Measurements from ENCODE around the gene GALNT17. TPM values are rescaled to one million over a fixed set of nuclear protein-coding genes. Genes with fewer than 3 reads are reported as not detected.

GALNT17 gene
- total RNA-seq, 1 experiment from 2014 or later, result not detected

GRCh38 chr7:71362240-71362639 lies 230.3 kb downstream of the GALNT17 start:
- Histone ChIP-seq H3K4me3 (no peak overlapping the region), H3K79me2 (ENCODE audit: low read depth) (no peaks in the 10 kb centered on the region), H3K4me1 (replicated peaks; ENCODE audit: insufficient read depth) (no peaks in the 10 kb centered on the region), H3F3A (ENCODE audit: insufficient read depth, low read depth) (no peaks in the 10 kb centered on the region), H3K36me3 (ENCODE audit: low read depth) (no peaks in the 10 kb centered on the region), H3K9me2 (ENCODE audit: insufficient read depth) (no peaks in the 10 kb centered on the region), H4K20me1 (ENCODE audit: insufficient read depth) (no peaks in the 10 kb centered on the region), H2AFZ (no peak overlapping the region), H3K27me3 (ENCODE audit: insufficient read depth, low read depth) (peaks cover 75% of the 10 kb centered on the region), H3K4me2 (no peak overlapping the region), H3K9me3 (ENCODE audit: insufficient read depth, low read depth) (no peaks in the 10 kb centered on the region), H3K27ac (no peak overlapping the region)
- TF ChIP-seq EZH2 (IDR thresholded peaks at IDR 0.05; ENCODE audit: low read depth) (no peak), CTCF (conservative IDR thresholded peaks at IDR 0.05) (no peak)
- DNase-seq, result no peak
- intact Hi-C loops (cut with micrococcal nuclease; ENCODE audit: unreplicated experiment), result no loop called here
- ChIA-PET POLR2A (ENCODE audit: unreplicated experiment) (no interaction called here), CTCF (no interaction called here)
- no TSS peak for BruUV-seq (replicated peaks)

- no peaks in the 10 kb centered on the region for H3K4me1 ChIP-seq (replicated peaks; ENCODE audit: insufficient read depth)
- H3K9me3 ChIP-seq (ENCODE audit: insufficient read depth, low read depth), result no peaks in the 10 kb centered on the region
- ChIA-PET CTCF (no interaction called here), POLR2A (ENCODE audit: unreplicated experiment) (no interaction called here)
- no peaks in the 10 kb centered on the region for H3K9me2 ChIP-seq (ENCODE audit: insufficient read depth)
- no peak for TF ChIP-seq CTCF (conservative IDR thresholded peaks at IDR 0.05)
- TF ChIP-seq EZH2 (IDR thresholded peaks at IDR 0.05; ENCODE audit: low read depth), result no peak
- no peaks in the 10 kb centered on the region for H3K79me2 ChIP-seq (ENCODE audit: low read depth)
- peaks cover 79% of the 10 kb centered on the region for H3K27me3 ChIP-seq (ENCODE audit: insufficient read depth, low read depth)
- no peak overlapping the region for H2AFZ ChIP-seq
- no peak overlapping the region for H3K4me3 ChIP-seq
- no peak overlapping the region for H3K27ac ChIP-seq
- no peaks in the 10 kb centered on the region for H4K20me1 ChIP-seq (ENCODE audit: insufficient read depth)
- intact Hi-C loops (cut with micrococcal nuclease; ENCODE audit: unreplicated experiment), result no loop called here
- H3K4me2 ChIP-seq, result no peak overlapping the region
- no peaks in the 10 kb centered on the region for H3K36me3 ChIP-seq (ENCODE audit: low read depth)
- BruUV-seq (replicated peaks), result no TSS peak
- H3F3A ChIP-seq (ENCODE audit: insufficient read depth, low read depth), result no peaks in the 10 kb centered on the region
- DNase-seq, result no peak
Measured at GRCh38 chr7:71363223-71363622, 231.3 kb downstream of the GALNT17 start.

- no peaks in the 10 kb centered on the region for H3K4me1 ChIP-seq (replicated peaks; ENCODE audit: insufficient read depth)
- H3K4me3 ChIP-seq, result no peak overlapping the region
- CTCF ChIA-PET, result no interaction called here
- H3K9me3 ChIP-seq (ENCODE audit: insufficient read depth, low read depth), result no peaks in the 10 kb centered on the region
- H2AFZ ChIP-seq, result no peak overlapping the region
- H3K36me3 ChIP-seq (ENCODE audit: low read depth), result no peaks in the 10 kb centered on the region
- H3F3A ChIP-seq (ENCODE audit: insufficient read depth, low read depth), result no peaks in the 10 kb centered on the region
- no peak for DNase-seq
- H4K20me1 ChIP-seq (ENCODE audit: insufficient read depth), result no peaks in the 10 kb centered on the region
- H3K4me2 ChIP-seq, result no peak overlapping the region
- intact Hi-C loops (cut with micrococcal nuclease; ENCODE audit: unreplicated experiment), result no loop called here
- peaks cover 80% of the 10 kb centered on the region for H3K27me3 ChIP-seq (ENCODE audit: insufficient read depth, low read depth)
- H3K9me2 ChIP-seq (ENCODE audit: insufficient read depth), result no peaks in the 10 kb centered on the region
- BruUV-seq (replicated peaks), result no TSS peak
- POLR2A ChIA-PET (ENCODE audit: unreplicated experiment), result no interaction called here
- no peak overlapping the region for H3K27ac ChIP-seq
- TF ChIP-seq EZH2 (IDR thresholded peaks at IDR 0.05; ENCODE audit: low read depth), result no peak
- no peak for TF ChIP-seq CTCF (conservative IDR thresholded peaks at IDR 0.05)
- no peaks in the 10 kb centered on the region for H3K79me2 ChIP-seq (ENCODE audit: low read depth)
Measured at GRCh38 chr7:71363627-71364026, 231.7 kb downstream of the GALNT17 start.
